Measurements from ENCODE around the gene COMT. TPM values are rescaled to one million over a fixed set of nuclear protein-coding genes. Genes with fewer than 3 reads are reported as not detected.

Gene COMT
- total RNA-seq, 1 experiment from 2014 or later: 109 TPM

DNA sequence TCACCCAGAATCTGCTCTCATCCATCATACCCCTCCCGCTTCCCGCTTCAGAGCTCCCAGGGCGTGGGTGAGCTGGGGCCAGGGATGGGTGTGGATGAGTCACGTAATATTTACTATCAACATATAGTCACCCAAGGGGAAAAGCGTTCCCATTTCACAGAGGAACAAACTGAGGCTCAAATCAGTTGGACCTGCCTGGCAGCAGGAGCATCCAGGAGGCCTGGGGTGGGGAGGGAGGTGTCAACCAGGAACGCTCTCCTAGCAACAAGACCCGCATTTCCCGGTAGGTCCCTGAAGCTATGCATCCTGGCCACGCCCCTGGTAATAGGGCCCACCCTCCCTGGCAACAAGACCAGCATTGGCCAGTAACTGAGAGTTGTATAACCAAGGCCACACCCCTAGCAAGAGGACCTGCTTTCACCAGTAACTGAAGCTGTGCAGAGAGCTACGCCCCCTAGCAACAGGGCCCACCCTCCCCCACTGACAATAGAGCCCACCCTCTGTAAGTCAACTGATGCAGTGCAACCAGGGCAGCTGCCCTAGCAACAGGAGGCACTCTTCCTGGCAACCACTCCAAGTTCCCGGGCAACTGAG is 32.8 kb downstream of the COMT start:
- H4K20me1 ChIP-seq (ENCODE audit: insufficient read depth): no peaks in the 10 kb centered on the region
- peak; percentile 41 for DNase-seq (ENCODE audit: low read depth, low spot score)
- no peak overlapping the region for H3K9ac ChIP-seq (ENCODE audit: low read length)
- H3K79me2 ChIP-seq (ENCODE audit: insufficient read depth, low read length): no peaks in the 10 kb centered on the region
- H3K9me3 ChIP-seq (ENCODE audit: control insufficient read depth in 1 of 2, insufficient read depth in 1 of 2, low read depth in 1 of 2, low read length in 2 of 2): no peaks in the 10 kb centered on the region
- ChIA-PET POLR2A (interaction anchor here (1.1 to 1.7 kb wide), 2 partner anchors 10 to 47 kb away, joined by 5 read pairs; partner anchors contain the start of gene TANGO2), RAD21 (ENCODE audit: low non-redundant PET in 1 of 2, low total read pairs in 2 of 2, uncharacterized antibody in 2 of 2, unreplicated experiment in 2 of 2) (no interaction called here), CTCF (interaction anchor here (0.6 to 1.4 kb wide), 3 partner anchors 21 to 155 kb away, joined by 3 to 4 read pairs (median 4); no protein-coding TSS in a partner anchor)
- TF ChIP-seq YY1 (IDR thresholded peaks at IDR 0.05; ENCODE audit: extremely low read depth, insufficient replicate concordance, low read depth, low read length) (no peak), ZFX (IDR thresholded peaks at IDR 0.05) (no peak), EZH2 (IDR thresholded peaks at IDR 0.05) (no peak), POLR2A (IDR thresholded peaks at IDR 0.05; ENCODE audit: borderline replicate concordance, extremely low read depth, insufficient read depth, insufficient read length) (no peak), EZH2phosphoT487 (IDR thresholded peaks at IDR 0.05; ENCODE audit: borderline replicate concordance) (no peak), POLR2AphosphoS5 (IDR thresholded peaks at IDR 0.05; ENCODE audit: low read depth, low read length) (no peak), RAD21 (IDR thresholded peaks at IDR 0.05; ENCODE audit: low read depth) (no peak), EGR1 (IDR thresholded peaks at IDR 0.05; ENCODE audit: low read depth) (no peak), FOSL1 (IDR thresholded peaks at IDR 0.05; ENCODE audit: low read depth) (no peak), JUND (IDR thresholded peaks at IDR 0.05) (no peak), SRF (IDR thresholded peaks at IDR 0.05; ENCODE audit: low read depth) (no peak), ZNF274 (IDR thresholded peaks at IDR 0.05; ENCODE audit: low read depth, low read length) (no peak), CEBPB (IDR thresholded peaks at IDR 0.05; ENCODE audit: low read depth) (no peak), CBX3 (IDR thresholded peaks at IDR 0.05; ENCODE audit: low read depth) (no peak), ELF1 (IDR thresholded peaks at IDR 0.05; ENCODE audit: borderline replicate concordance, low read depth) (no peak)
- TF ChIP-seq, protein P1, sequence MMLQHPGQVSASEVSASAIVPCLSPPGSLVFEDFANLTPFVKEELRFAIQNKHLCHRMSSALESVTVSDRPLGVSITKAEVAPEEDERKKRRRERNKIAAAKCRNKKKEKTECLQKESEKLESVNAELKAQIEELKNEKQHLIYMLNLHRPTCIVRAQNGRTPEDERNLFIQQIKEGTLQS (IDR thresholded peaks at IDR 0.05): no peak
- TF ChIP-seq, protein P2, sequence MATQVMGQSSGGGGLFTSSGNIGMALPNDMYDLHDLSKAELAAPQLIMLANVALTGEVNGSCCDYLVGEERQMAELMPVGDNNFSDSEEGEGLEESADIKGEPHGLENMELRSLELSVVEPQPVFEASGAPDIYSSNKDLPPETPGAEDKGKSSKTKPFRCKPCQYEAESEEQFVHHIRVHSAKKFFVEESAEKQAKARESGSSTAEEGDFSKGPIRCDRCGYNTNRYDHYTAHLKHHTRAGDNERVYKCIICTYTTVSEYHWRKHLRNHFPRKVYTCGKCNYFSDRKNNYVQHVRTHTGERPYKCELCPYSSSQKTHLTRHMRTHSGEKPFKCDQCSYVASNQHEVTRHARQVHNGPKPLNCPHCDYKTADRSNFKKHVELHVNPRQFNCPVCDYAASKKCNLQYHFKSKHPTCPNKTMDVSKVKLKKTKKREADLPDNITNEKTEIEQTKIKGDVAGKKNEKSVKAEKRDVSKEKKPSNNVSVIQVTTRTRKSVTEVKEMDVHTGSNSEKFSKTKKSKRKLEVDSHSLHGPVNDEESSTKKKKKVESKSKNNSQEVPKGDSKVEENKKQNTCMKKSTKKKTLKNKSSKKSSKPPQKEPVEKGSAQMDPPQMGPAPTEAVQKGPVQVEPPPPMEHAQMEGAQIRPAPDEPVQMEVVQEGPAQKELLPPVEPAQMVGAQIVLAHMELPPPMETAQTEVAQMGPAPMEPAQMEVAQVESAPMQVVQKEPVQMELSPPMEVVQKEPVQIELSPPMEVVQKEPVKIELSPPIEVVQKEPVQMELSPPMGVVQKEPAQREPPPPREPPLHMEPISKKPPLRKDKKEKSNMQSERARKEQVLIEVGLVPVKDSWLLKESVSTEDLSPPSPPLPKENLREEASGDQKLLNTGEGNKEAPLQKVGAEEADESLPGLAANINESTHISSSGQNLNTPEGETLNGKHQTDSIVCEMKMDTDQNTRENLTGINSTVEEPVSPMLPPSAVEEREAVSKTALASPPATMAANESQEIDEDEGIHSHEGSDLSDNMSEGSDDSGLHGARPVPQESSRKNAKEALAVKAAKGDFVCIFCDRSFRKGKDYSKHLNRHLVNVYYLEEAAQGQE (IDR thresholded peaks at IDR 0.05; ENCODE audit: low read depth): no peak
- TF ChIP-seq, protein P3, sequence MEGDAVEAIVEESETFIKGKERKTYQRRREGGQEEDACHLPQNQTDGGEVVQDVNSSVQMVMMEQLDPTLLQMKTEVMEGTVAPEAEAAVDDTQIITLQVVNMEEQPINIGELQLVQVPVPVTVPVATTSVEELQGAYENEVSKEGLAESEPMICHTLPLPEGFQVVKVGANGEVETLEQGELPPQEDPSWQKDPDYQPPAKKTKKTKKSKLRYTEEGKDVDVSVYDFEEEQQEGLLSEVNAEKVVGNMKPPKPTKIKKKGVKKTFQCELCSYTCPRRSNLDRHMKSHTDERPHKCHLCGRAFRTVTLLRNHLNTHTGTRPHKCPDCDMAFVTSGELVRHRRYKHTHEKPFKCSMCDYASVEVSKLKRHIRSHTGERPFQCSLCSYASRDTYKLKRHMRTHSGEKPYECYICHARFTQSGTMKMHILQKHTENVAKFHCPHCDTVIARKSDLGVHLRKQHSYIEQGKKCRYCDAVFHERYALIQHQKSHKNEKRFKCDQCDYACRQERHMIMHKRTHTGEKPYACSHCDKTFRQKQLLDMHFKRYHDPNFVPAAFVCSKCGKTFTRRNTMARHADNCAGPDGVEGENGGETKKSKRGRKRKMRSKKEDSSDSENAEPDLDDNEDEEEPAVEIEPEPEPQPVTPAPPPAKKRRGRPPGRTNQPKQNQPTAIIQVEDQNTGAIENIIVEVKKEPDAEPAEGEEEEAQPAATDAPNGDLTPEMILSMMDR (IDR thresholded peaks at IDR 0.05 in 2 of 3, conservative IDR thresholded peaks at IDR 0.05 in 1 of 3; ENCODE audit: borderline replicate concordance in 1 of 3, insufficient read depth in 1 of 3, low read depth in 2 of 3, low read length in 2 of 3): no peak
- TF ChIP-seq, protein P4, sequence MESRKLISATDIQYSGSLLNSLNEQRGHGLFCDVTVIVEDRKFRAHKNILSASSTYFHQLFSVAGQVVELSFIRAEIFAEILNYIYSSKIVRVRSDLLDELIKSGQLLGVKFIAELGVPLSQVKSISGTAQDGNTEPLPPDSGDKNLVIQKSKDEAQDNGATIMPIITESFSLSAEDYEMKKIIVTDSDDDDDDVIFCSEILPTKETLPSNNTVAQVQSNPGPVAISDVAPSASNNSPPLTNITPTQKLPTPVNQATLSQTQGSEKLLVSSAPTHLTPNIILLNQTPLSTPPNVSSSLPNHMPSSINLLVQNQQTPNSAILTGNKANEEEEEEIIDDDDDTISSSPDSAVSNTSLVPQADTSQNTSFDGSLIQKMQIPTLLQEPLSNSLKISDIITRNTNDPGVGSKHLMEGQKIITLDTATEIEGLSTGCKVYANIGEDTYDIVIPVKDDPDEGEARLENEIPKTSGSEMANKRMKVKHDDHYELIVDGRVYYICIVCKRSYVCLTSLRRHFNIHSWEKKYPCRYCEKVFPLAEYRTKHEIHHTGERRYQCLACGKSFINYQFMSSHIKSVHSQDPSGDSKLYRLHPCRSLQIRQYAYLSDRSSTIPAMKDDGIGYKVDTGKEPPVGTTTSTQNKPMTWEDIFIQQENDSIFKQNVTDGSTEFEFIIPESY (IDR thresholded peaks at IDR 0.05; ENCODE audit: extremely low read depth, insufficient replicate concordance, low read length): no peak
- H3K4me2 ChIP-seq (ENCODE audit: low read length): peak overlapping the region; percentile 56; the same call in 1 of the 2 replicates
- H3K4me3 ChIP-seq (replicated peaks in 1 of 2; ENCODE audit: low read depth in 1 of 2, low read length in 2 of 2): no peak overlapping the region
- intact Hi-C loops (cut with micrococcal nuclease): loop anchor here (5.0 kb wide), 1 partner anchor 38 kb away; no protein-coding TSS in a partner anchor
- H3K27ac ChIP-seq (ENCODE audit: low read depth, low read length): peak overlapping the region; percentile 65; the same call in 1 of the 2 replicates
- H2AFZ ChIP-seq (ENCODE audit: low read depth, low read length, poor library complexity, severe bottlenecking): no peak overlapping the region
- BruUV-seq (replicated peaks): no TSS peak
- H3K36me3 ChIP-seq (ENCODE audit: control insufficient read depth in 1 of 2, insufficient read depth in 2 of 2, low read length in 2 of 2): peaks cover 3 to 13% of the 10 kb centered on the region in 2 experiments; a peak in 1 of 4 replicates
- H3K27me3 ChIP-seq (ENCODE audit: insufficient read depth, low read length): no peaks in the 10 kb centered on the region
- peaks cover 14 to 28% of the 10 kb centered on the region in 2 experiments for H3K4me1 ChIP-seq (ENCODE audit: control insufficient read depth in 1 of 2, insufficient read depth in 2 of 2, low read length in 2 of 2)
- H3K9me2 ChIP-seq (ENCODE audit: insufficient read depth): no peaks in the 10 kb centered on the region
- peak; percentile 75 for ATAC-seq
